Tibial artery (tissue), 4 donors: Measurements from ENCODE around the gene LMF1.
A peak's percentile ranks its signal among the peaks of the same experiment; 100 is the strongest.

Source experiments
- DNase-seq, 2 donors: peaks; one replicate each; pipeline ENCODE4 v3.0.0-alpha.2; 2019
- H3K27ac ChIP-seq, 2 donors: fragments of 200-600 bp; sonication (generic) in 1 of 2; 1 replicate in 1 of 2; 2 replicates in 1 of 2; pipeline ENCODE4 v1.5.1; 2018 to 2019; ENCODE audit warnings: mild to moderate bottlenecking in 1 of 2
- H3K27me3 ChIP-seq, 2 donors: fragments of 200-600 bp; sonication (generic) in 1 of 2; one replicate each; pipeline versions ENCODE4 v1.5.1 to v1.6.0; 2016 to 2019
- H3K36me3 ChIP-seq, 3 donors: fragments of 200-600 bp; sonication (generic) in 2 of 3; one replicate each; pipeline ENCODE4 v1.5.1; 2016 to 2019; ENCODE audit warnings: mild to moderate bottlenecking in 2 of 3
- H3K4me1 ChIP-seq, 4 donors: fragments of 200-600 bp; sonication (generic) in 2 of 4; 1 replicate in 3 of 4; 2 replicates in 1 of 4; pipeline ENCODE4 v1.5.1; 2016 to 2019
- H3K4me3 ChIP-seq, 2 donors: fragments of 200-600 bp; sonication (generic) in 1 of 2; 1 replicate in 1 of 2; 2 replicates in 1 of 2; pipeline ENCODE4 v1.5.1; 2018 to 2019; ENCODE audit warnings: mild to moderate bottlenecking in 2 of 2
- H3K9me3 ChIP-seq, 3 donors: fragments of 200-600 bp; sonication (generic) in 1 of 3; one replicate each; pipeline ENCODE4 v1.5.1; 2016 to 2019
- CTCF ChIP-seq, 2 experiments: fragments of 200-600 bp in 1 of 2; fragments of 450-650 bp in 1 of 2; IDR thresholded peaks; one replicate each; pipeline ENCODE4 v1.5.1; 2017 to 2019; ENCODE audit warnings: antibody characterized with exemption in 2 of 2, mild to moderate bottlenecking in 1 of 2, moderate library complexity in 1 of 2
- intact Hi-C: fragments of 100-400 bp; cut with DNase I; formaldehyde crosslinking; loops from one replicate; pipeline ENCODE4 v1.15.0; 2023; ENCODE audit warnings: low total_unique reads

LMF1 gene

GRCh38 chr16:984121-984694 lies 13.4 kb upstream of the LMF1 start:
- Histone ChIP-seq H3K4me1 (peaks cover 0 to 47% (median 23%) of the 10 kb centered on the region in 4 donors), H3K36me3 (peaks cover 0 to 9% (median 0%) of the 10 kb centered on the region in 3 donors), H3K27me3 (peaks cover 0 to 96% of the 10 kb centered on the region in 2 donors), H3K9me3 (no peaks in the 10 kb centered on the region), H3K4me3 (no peak overlapping the region), H3K27ac (no peak overlapping the region)
- no peak for TF ChIP-seq CTCF (IDR thresholded peaks at IDR 0.05)
- DNase-seq = no peak
- intact Hi-C loops = no loop called here

GRCh38 chr16:983044-984030 lies 12.6 kb upstream of the LMF1 start:
- intact Hi-C loops = no loop called here
- Histone ChIP-seq H3K9me3 (no peaks in the 10 kb centered on the region), H3K4me1 (peaks cover 0 to 52% (median 23%) of the 10 kb centered on the region in 4 donors), H3K36me3 (peaks cover 0 to 9% (median 0%) of the 10 kb centered on the region in 3 donors), H3K27ac (no peak overlapping the region), H3K27me3 (peaks cover 0 to 96% of the 10 kb centered on the region in 2 donors), H3K4me3 (no peak overlapping the region)
- no peak for TF ChIP-seq CTCF (IDR thresholded peaks at IDR 0.05)
- DNase-seq = no peak

- DNase-seq = no peak
- intact Hi-C loops = no loop called here
- peaks cover 0 to 94% of the 10 kb centered on the region in 2 donors for H3K27me3 ChIP-seq
Measured at GRCh38 chr16:982145-983043, 11.6 kb upstream of the LMF1 start.

DNA sequence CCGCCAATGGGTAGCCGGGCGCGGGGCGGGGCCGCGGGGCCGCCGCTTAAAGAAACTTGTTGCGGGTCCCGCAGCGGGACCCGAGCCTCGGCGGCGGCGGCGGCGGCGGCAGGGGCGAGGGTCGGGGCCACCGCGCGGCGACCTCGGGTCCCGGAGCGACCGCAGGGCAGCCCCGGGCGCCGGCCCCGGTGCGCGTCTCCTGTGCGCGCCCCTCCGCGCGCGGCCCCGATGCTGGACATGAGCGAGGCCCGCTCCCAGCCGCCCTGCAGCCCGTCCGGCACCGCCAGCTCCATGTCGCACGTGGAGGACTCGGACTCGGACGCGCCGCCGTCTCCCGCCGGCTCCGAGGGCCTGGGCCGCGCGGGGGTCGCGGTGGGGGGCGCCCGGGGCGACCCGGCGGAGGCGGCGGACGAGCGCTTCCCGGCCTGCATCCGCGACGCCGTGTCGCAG lies 10.9 kb upstream of the LMF1 start, which contains the start of gene SOX8:
Gene SOX8 (plus strand): TSS at position 76 of the 450 bp plus-strand sequence. CDS start 153 bp downstream, at position 229.
- Histone ChIP-seq H3K4me3 (peak within 1 kb of the TSS; percentile 47 to 54), H3K9me3 (no peaks in the 10 kb centered on the region), H3K27ac (peak within 1 kb of the TSS; percentile 11 to 30), H3K4me1 (peaks cover 0 to 54% (median 26%) of the 10 kb centered on the region in 4 donors), H3K36me3 (peaks cover 0 to 9% (median 0%) of the 10 kb centered on the region in 3 donors), H3K27me3 (peaks cover 0 to 89% of the 10 kb centered on the region in 2 donors)
- no peak for TF ChIP-seq CTCF (IDR thresholded peaks at IDR 0.05)
- intact Hi-C loops = no loop called here
- DNase-seq = no peak

More at GRCh38 chr16:982145-983043, 11.6 kb upstream of the LMF1 start:
- H3K36me3 ChIP-seq = peaks cover 0 to 9% (median 0%) of the 10 kb centered on the region in 3 donors
- peaks cover 0 to 53% (median 24%) of the 10 kb centered on the region in 4 donors for H3K4me1 ChIP-seq
- H3K27ac ChIP-seq = no peak overlapping the region
- no peak for TF ChIP-seq CTCF (IDR thresholded peaks at IDR 0.05)
- no peaks in the 10 kb centered on the region for H3K9me3 ChIP-seq
- H3K4me3 ChIP-seq = peak overlapping the region; percentile 47 to 54

DNA sequence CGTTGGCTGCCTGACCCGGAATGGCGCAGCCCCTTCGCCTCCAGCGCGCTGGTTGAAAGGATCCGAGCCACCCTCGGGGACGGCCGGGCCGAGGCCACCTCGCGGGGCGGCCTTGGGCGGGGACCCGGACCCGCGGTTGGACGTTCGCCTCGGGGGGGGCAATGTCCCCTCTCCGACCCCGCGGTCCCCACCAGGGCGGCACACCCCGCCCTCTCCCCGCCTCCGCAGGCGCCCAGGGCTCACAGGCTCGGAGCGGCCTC lies 9.7 kb upstream of the LMF1 start:
- Histone ChIP-seq H3K36me3 (peaks cover 0 to 9% (median 0%) of the 10 kb centered on the region in 3 donors), H3K9me3 (no peaks in the 10 kb centered on the region), H3K4me3 (peak overlapping the region; percentile 47 to 54), H3K27me3 (peaks cover 0 to 85% of the 10 kb centered on the region in 2 donors), H3K27ac (peak overlapping the region; percentile 11 to 30), H3K4me1 (peaks cover 0 to 60% (median 29%) of the 10 kb centered on the region in 4 donors)
- no peak for TF ChIP-seq CTCF (IDR thresholded peaks at IDR 0.05)
- intact Hi-C loops = no loop called here
- DNase-seq = no peak
